Stimulated activated naive CD8-positive, alpha-beta T cell treated with anti-CD3 and anti-CD28 coated beads, Interleukin-15, Interleukin-2, amounts not matched to agents 100 U/mL and 50 U/mL, for 24 hours (primary cell): ENCODE data around the gene TTLL11.

Experiments used
- ATAC-seq: fragments of 150-1000 bp; cut with Tn5 transposase; one replicate; pipeline ENCODE4 v1.10.0; 2021
- DNase-seq: peaks from one replicate; pipeline ENCODE4 v3.0.0; 2021

TTLL11 gene, protein sequence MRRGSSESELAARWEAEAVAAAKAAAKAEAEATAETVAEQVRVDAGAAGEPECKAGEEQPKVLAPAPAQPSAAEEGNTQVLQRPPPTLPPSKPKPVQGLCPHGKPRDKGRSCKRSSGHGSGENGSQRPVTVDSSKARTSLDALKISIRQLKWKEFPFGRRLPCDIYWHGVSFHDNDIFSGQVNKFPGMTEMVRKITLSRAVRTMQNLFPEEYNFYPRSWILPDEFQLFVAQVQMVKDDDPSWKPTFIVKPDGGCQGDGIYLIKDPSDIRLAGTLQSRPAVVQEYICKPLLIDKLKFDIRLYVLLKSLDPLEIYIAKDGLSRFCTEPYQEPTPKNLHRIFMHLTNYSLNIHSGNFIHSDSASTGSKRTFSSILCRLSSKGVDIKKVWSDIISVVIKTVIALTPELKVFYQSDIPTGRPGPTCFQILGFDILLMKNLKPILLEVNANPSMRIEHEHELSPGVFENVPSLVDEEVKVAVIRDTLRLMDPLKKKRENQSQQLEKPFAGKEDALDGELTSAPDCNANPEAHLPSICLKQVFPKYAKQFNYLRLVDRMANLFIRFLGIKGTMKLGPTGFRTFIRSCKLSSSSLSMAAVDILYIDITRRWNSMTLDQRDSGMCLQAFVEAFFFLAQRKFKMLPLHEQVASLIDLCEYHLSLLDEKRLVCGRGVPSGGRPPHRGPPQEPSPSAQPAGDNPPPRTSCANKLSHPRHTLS

DNA sequence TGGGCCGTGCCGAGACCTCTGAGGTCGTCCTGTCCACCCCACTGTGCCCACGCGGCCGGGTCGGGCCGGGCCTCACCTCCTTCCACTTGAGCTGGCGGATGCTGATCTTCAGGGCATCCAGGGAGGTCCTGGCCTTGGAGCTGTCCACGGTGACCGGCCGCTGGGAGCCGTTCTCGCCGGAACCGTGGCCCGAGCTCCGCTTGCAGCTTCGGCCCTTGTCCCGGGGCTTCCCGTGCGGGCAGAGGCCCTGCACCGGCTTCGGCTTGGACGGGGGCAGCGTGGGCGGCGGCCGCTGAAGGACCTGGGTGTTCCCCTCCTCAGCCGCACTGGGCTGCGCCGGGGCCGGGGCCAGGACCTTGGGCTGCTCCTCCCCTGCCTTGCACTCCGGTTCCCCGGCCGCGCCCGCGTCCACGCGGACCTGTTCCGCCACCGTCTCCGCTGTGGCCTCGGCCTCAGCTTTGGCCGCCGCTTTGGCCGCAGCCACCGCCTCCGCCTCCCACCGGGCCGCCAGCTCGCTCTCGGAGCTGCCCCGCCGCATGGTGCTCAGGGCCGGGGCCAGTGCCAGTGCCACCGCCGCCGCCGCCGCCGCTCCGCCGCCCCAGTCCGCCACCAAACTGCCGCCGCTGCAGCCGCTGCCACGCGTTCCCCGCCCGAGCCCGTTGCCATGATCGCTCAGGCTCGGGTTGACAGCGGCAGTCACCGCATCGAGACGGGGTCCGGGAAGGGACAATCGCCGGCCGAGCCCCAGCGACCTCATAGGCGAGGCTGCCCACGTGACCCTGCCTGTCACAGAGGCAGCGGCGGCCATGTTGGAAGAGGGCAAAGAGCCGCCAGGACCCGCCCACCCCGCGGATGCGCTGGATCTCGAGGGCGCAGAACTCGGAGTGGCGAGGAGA lies at the start of gene TTLL11:
TTLL11 (minus strand) TSS at position 698 of the 896 bp plus-strand sequence; CDS start at position 538, 160 bp downstream.
- DNase-seq (peak; percentile 97), ATAC-seq (peak; percentile 92)

GRCh38 chr9:122141671-122142070 lies 48.6 kb upstream of the TTLL11 start:
- ATAC-seq, result no peak

GRCh38 chr9:122140368-122141193 lies 47.5 kb upstream of the TTLL11 start:
- ATAC-seq (no peak), DNase-seq (no peak)

More at GRCh38 chr9:122141671-122142070, 48.6 kb upstream of the TTLL11 start:
- DNase-seq, result no peak

DNA sequence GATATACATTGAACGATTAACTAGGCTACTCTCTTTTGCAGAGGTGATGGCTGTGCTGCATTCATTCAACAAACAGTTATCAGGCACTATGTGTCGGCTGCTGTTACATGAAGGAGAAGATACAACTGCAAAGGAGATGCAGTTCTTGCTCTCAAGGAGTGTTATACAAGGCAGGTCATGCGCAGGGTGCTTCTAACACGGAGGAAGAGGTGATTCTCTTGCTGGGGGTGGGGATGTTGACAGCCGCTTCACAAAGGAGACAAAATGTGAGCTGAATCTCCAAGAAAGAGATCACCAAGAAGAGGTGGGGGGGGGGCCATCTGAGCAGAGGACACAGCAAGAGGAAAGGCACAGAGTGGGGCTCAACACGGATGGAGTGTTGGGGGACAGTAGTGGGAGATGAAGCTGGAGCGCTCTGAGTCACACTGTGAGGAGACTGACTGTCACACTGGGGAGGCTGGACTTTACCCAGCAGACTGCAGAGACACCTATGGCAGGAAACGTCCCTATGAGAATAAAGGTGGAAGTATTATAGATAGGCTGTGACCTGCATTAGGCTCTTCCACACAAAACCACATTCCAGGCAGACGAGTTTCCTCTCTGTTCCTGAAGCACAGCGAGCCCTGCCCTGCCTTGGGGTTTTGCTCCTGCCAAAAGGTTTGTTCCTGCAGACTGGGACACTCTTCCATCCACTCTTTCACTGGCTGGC lies 45.6 kb upstream of the TTLL11 start:
- DNase-seq (no peak), ATAC-seq (no peak)

DNA sequence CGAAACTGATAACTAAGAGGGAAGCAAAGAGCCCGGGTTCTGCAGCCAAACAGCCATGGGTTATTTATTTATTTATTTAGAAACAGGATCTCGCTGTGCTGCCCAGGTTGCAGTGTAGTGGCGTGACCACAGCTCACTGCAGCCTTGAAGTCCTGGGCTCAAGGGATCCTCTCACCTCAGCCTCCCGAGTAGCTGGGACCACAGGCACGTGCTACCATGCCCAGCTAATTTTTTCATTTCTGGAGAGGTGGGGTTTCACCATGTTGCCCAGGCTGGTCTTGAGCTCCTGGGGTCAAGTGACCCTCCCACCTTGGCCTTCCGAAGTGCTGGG lies 42.4 kb upstream of the TTLL11 start:
- DNase-seq (no peak), ATAC-seq (no peak)

DNA sequence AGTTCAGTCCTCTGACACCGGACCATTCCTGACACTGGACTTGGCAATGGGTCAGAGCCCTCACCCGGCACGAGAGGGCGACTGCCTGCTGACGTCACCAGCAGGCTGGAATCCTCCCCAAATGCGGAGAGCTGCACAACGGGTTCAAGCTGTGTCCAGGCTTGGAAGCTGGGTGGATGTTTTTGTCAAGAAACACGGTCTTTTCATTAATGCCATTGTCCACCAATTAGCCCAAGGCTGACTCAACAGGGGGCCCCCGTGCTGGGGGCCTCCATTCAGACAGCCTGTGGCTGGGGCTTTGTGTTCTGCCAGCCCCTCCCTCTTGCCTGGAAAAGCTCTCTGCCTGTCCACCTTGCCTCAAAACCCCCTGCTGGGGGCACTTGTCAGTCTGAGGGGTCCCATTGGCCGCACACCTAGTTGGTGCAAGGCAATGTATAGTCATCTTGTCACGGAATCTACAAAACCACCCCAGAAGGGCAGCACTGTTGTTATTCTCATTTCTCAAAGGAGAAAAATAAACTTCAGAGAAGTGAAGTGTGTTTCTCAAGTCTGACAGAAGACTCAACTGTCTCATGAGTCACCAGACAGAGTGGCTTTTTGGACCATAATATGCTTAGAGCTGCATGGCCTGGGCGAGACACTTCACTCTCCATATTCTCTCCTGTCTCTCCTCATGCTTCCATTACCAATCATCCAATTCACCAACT lies 41.9 kb upstream of the TTLL11 start:
- no peak for DNase-seq
- ATAC-seq, result no peak

- DNase-seq, result no peak
- ATAC-seq, result no peak
These were observed 41.0 kb upstream of the TTLL11 start for GRCh38 chr9:122133984-122134535.

DNA sequence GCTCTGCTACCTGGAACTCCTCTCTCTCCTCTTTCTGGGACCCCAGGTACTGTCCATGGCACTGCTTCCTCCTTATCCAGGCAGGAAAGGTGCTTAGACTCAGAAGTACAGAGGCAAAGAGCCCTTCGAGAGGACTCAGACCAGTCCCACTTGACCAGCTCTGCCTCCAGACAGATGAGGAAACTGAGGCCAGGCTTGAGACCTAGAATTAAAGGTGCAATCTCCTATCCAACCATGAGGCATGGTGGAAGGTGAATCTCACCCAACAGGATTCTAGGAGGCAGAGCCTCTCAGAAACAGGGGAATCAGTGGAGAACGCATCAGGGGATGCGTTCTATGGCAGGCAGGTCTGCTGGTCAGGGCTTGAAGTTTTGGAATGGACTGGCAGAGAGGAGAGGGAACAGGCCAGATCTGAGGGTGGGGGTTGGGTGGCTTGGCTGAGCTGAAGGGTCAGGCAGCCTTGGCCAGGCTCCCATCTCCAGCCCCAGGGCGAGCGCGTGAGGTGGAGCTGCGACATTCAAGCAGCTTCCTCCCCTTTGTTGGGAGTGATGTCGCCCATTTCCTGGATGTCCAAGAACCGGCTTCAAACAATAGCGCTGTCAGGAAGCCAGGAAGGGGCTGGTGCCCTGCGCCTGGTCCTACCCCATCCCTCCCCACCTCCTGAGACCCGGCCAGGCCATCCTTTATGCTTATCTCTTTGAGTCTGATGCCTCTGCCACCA lies 40.3 kb upstream of the TTLL11 start:
- no peak for DNase-seq
- no peak for ATAC-seq

DNA sequence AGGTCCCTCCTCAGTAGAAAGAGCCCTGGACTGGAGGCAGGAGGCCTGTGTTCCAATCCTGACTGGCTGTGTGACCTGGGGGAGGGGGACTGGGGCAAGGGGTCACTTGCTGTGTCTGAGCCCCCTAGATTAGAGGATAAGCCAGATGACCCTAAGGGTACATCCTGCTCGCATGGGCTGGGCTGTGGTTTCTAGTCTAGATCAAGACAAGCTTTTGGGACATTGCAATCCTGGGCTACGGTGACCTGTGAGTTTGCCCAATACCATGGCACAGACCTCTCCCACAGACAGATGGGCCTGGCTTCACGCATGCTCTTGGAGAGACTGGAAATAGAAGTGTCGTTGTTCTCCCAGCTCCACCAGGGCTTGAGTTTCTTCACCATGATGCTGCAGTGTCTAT lies 39.4 kb upstream of the TTLL11 start:
- no peak for ATAC-seq
- no peak for DNase-seq

DNA sequence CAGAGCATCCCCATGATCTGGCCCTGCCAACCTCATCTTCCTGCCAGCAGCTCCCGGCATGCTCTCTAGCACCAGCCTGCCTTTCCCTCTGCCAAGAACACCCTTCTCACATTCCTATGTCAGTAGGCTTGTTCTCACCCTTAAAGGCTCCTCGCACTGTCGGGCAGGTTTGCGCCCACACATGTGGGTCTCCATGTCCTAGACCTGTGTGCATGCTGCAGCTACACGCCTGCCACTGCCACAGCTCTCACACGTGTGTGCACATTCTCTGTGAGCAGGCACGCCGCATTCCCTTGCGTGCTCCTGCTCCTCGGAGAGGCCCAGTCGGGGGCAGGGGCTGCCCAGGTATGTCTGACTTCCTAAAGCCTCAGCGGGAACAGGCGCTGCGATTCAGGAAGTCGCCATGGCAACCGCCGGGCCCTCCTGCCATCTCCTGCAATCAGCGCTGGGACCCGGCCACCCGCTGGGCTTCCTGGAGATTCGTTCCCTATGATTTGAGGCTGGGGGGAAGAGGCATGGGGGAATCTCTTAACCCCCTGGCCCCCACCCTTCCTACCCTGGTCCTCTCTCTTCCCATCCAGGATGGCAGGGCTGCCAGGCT lies 38.4 kb upstream of the TTLL11 start:
- DNase-seq (no peak), ATAC-seq (no peak)

- DNase-seq (no peak), ATAC-seq (no peak)
These were observed 37.7 kb upstream of the TTLL11 start for GRCh38 chr9:122130837-122131236.

GRCh38 chr9:122129969-122130368 lies 36.9 kb upstream of the TTLL11 start:
- DNase-seq, result no peak
- ATAC-seq, result no peak

- ATAC-seq (no peak), DNase-seq (no peak)
These were observed 35.8 kb upstream of the TTLL11 start for GRCh38 chr9:122128969-122129343.

GRCh38 chr9:122128007-122128968 lies 35.2 kb upstream of the TTLL11 start:
- ATAC-seq (no peak), DNase-seq (no peak)

DNA sequence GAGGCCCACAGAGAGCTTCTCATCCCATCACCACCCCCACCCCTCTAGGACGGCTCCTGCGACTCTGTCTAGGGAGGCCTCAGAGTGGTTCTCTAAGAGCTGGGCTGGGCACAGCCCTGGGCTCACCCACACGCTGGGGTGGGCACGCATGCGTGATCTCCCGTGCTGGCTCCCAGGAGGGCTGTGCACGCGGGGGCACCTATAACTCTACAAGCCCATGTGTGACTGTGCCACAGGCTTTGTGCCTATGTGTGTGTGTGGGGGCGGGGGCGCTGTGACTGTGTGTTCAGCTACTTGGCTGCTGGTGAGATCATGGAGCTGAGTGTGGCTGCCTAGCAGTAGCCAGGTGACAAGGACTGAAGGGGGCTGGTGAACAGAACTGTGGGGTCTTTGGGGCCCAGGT lies 34.3 kb upstream of the TTLL11 start:
- DNase-seq, result peak; percentile 38
- ATAC-seq, result peak; percentile 28

DNA sequence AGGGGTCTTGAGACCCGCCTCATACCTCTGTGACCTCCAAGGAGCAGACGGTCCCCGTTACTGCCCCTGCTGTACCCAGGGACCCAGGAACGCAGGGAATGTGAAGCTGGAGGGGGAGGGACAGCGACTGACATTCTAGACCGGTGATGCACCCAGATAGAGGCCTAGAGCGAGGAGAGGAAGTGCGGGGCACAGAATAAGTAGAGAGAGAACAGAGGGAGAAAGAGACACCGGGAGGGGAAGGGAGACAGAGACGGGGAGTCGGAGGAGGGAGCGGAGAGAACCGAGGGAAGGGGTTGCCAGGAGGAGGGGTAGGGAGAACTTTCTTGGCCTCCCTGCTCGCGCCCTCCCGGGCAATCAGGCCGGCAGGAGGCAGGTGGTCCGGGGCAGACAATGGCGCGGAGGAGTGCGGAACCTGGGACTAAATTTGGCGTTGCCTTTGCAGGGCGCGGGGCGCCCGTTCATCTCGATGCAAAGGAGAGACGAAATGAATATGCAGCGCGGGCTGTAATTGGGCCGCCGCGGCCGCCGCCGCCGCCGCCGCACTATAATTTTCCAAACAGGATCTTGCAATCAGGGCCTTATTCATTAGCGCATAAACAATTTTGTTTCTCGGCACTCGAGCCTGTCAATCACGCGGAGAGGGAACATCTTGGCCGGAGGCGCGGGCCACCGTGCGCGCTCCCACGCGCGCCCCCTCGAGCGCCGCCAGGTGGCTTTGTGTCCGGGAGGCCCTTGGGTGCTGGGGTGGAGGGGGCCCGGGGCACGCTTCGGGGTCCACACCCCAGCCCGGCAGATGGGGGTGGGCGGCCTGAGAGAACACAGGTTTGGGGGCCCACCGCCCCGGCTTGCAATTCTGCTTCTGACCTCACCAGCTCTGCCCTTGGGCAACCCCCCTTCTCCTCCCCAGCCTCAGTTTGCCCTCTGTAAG lies 33.5 kb upstream of the TTLL11 start:
- DNase-seq (no peak), ATAC-seq (no peak)
